NCI-H226 (cell line): ENCODE data around the gene SGSM2.

ENCODE experiments used
- DNase-seq: peaks from one replicate; pipeline ENCODE4 v3.0.0-alpha.2; 2015

Gene SGSM2

GRCh38 chr17:2387086-2388019, 50.1 kb downstream of the SGSM2 start:
- DNase-seq, result no peak

- DNase-seq, result no peak
Measured at GRCh38 chr17:2388020-2388682, 50.9 kb downstream of the SGSM2 start.

- no peak for DNase-seq
Measured at GRCh38 chr17:2388683-2389055, 51.4 kb downstream of the SGSM2 start.

- DNase-seq, result no peak
Measured at GRCh38 chr17:2390199-2390836, 53.0 kb downstream of the SGSM2 start.

GRCh38 chr17:2391597-2392251, 54.4 kb downstream of the SGSM2 start:
- DNase-seq, result no peak

GRCh38 chr17:2392252-2393173, 55.2 kb downstream of the SGSM2 start:
- peak; percentile 91 for DNase-seq

GRCh38 chr17:2393174-2393953, 56.1 kb downstream of the SGSM2 start:
- DNase-seq, result peak; percentile 83

GRCh38 chr17:2393954-2394749, 56.9 kb downstream of the SGSM2 start:
- no peak for DNase-seq

GRCh38 chr17:2394775-2395201, 57.5 kb downstream of the SGSM2 start:
- DNase-seq, result no peak

- no peak for DNase-seq
Measured at GRCh38 chr17:2395258-2396181, 58.2 kb downstream of the SGSM2 start.

- DNase-seq, result no peak
Measured at GRCh38 chr17:2396192-2396567, 58.9 kb downstream of the SGSM2 start.

- peak; percentile 99 for DNase-seq
Measured at GRCh38 chr17:2396568-2397246, 59.4 kb downstream of the SGSM2 start.

GRCh38 chr17:2397247-2398171, 60.2 kb downstream of the SGSM2 start:
- no peak for DNase-seq

GRCh38 chr17:2398182-2398581, 60.9 kb downstream of the SGSM2 start:
- no peak for DNase-seq

- peak; percentile 79 for DNase-seq
Measured at GRCh38 chr17:2398655-2399571, 61.6 kb downstream of the SGSM2 start.
